Measurements from ENCODE around the gene LSM8.

The LSM8 gene

DNA sequence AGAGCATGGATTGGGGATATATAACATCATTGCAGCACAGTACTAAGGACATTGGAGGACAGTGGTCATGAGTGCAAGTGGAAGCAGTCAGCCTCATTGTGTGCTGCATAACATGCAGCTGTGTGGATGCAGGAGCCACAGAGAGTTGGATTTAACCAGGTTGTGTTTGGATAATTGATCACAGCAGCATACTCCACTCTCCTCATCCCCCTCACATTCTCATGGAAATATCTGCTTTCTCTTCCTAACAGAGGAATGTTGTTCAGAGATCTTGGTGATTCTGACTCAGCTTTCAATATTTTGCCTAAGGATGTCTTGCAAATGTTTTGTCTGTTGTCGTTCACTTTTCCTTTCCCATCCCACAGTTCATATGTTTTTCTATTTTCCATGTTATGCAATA, 31.8 kb upstream of the LSM8 start:
- Histone ChIP-seq H3K27ac (no peak overlapping the region), H3K4me3 (no peak overlapping the region)
- no peak for DNase-seq (ENCODE audit: low spot score)
- TF ChIP-seq, protein P1, sequence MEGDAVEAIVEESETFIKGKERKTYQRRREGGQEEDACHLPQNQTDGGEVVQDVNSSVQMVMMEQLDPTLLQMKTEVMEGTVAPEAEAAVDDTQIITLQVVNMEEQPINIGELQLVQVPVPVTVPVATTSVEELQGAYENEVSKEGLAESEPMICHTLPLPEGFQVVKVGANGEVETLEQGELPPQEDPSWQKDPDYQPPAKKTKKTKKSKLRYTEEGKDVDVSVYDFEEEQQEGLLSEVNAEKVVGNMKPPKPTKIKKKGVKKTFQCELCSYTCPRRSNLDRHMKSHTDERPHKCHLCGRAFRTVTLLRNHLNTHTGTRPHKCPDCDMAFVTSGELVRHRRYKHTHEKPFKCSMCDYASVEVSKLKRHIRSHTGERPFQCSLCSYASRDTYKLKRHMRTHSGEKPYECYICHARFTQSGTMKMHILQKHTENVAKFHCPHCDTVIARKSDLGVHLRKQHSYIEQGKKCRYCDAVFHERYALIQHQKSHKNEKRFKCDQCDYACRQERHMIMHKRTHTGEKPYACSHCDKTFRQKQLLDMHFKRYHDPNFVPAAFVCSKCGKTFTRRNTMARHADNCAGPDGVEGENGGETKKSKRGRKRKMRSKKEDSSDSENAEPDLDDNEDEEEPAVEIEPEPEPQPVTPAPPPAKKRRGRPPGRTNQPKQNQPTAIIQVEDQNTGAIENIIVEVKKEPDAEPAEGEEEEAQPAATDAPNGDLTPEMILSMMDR (IDR thresholded peaks at IDR 0.05): no peak

DNA sequence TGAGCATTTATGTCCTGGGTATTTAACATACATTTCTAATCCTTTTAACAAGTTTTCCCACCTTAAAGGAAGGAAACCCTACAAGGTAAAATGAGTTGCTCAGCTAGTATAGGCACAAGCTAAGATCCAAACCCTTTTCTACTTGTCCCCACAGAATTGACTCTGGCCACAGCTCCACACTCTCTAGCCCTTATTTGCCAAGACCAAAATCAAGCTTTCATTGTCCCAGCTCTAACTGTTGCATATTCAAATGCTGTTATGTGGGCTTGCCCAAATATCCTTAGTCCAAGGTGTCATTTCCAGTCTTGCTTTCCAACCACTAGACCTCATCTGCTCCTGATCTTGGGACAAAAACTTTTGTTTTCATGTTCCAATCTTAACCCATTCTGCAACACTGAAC, 31.3 kb upstream of the LSM8 start:
- no peak for DNase-seq (ENCODE audit: low spot score)
- H3K4me3 ChIP-seq: no peak overlapping the region
- no peak overlapping the region for H3K27ac ChIP-seq
- TF ChIP-seq, protein P1 (IDR thresholded peaks at IDR 0.05): no peak

DNA sequence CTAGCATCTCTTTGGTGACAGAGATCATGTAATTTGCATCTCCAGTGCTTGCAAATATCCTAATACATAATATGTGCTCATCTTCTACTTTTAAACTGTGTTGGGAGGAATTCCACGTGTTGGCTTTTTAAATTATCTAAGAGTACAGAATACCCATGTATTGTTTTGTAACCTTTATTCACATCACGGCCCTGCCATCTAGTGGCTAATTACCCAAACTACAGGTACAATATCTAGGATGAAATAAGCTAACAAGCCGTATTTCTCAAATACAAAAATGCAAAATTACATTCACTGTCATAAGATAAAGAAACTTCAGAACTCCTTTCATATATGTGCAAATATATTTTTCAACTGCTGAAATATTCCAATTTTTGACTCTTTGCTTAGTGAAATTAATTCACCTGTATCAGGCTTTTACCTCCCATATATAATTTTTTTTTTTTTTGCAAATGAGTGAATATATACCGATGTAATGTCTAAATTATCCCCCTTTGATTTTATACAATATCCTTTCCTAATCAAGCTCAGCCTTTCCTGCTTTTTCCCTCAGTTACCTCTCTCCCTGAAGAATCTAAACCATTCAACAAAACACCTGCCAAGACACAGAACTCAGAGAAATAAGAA, 30.3 kb upstream of the LSM8 start:
- no peak for DNase-seq (ENCODE audit: low spot score)
- TF ChIP-seq, protein P1 (IDR thresholded peaks at IDR 0.05): no peak
- H3K4me3 ChIP-seq: no peak overlapping the region
- H3K27ac ChIP-seq: no peak overlapping the region

DNA sequence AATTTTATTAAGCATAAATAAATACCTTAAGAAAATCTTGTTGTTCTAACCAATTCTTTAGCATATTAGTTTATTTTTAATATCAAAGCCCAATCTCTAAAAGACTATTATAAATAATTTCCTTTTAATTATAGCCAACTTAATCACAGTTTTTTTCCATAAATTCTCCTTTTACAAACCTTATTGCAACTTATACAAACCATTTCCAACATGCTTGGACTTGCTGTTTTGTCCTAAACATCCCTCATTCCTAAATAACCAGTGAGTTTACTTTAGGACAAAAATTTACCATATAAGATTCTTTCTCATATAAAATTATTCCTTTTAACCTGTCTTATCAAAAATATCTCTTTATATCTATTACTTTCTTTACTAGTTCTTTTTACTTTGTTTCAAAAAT, 25.2 kb upstream of the LSM8 start:
- TF ChIP-seq, protein P1 (IDR thresholded peaks at IDR 0.05): no peak
- DNase-seq (ENCODE audit: low spot score): no peak
- Histone ChIP-seq H3K27ac (no peak overlapping the region), H3K4me3 (no peak overlapping the region)

DNA sequence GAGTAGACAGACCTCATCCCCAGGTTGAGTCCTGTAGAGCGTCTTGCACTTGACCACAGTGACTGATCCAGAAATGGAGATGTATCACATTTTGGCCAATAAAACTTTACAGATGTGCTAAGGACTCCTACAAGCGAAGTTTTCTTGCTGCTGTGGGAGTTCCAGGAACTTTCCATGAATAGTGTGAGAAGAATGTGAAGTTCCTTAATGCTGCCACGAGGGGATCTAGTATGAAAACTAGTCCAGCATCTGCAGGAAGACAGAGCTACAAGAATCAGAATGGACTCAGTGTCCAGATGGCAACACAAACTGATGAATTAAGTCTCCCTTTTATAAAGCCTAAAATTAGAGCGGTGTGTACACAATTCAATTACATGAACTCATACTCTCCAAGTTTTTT, 14.8 kb upstream of the LSM8 start:
- TF ChIP-seq, protein P1 (IDR thresholded peaks at IDR 0.05): no peak
- DNase-seq (ENCODE audit: low spot score): no peak
- H3K4me3 ChIP-seq: no peak overlapping the region

DNA sequence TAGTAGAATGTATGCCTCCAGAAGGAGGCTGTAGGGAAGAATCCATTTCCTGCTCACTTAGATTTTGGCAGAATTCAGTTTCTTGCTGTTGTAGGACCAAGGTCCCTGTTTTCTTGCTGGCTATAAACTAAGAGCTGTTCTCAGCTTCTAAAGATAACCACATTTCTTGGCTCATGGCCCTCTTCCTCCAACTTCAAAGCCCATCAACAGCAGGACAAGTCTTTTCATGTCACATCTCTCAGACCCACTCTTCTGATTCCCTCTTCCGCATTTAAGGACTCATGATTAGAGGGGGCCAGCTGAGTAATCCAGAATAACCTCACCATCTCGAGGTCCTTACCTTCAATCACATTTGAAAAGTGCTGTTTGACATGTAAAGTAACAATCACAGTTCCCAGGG, 8.2 kb upstream of the LSM8 start:
- Histone ChIP-seq H3K27ac (no peak overlapping the region), H3K4me3 (no peak overlapping the region)
- DNase-seq (ENCODE audit: low spot score): no peak
- TF ChIP-seq, protein P1 (IDR thresholded peaks at IDR 0.05): no peak

More for the DNA sequence above, 14.8 kb upstream of the LSM8 start:
- H3K27ac ChIP-seq: no peak overlapping the region

DNA sequence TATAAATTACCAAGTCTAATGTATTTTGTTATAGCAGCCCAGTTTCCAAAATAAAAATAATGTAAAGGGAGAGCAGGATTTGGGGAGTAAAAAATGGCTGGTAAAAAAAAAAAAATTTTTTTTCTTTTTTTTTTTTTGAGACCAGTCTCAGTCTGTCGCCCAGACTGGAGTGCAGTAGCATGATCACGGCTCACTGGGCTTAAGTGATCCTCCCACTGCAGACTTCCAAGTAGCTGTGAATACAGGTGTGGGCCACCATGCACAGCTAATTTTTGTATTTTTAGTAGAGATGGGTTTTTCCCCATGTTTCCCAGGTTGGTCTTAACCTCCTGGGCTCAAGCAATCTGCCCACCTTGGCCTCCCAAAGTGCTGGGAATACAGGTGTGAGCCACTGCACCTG, 4.8 kb upstream of the LSM8 start:
- TF ChIP-seq, protein P1 (IDR thresholded peaks at IDR 0.05): no peak
- no peak for DNase-seq (ENCODE audit: low spot score)
- Histone ChIP-seq H3K4me3 (no peak overlapping the region), H3K27ac (no peak overlapping the region)
